ENCODE measurements around the gene STK33. TPM values are rescaled to one million over a fixed set of nuclear protein-coding genes. Genes with fewer than 3 reads are reported as not detected.

STK33 gene
- total RNA-seq, 4 donors from 2014 or later: 1.9 to 18.9 (median 3.1) TPM

DNA sequence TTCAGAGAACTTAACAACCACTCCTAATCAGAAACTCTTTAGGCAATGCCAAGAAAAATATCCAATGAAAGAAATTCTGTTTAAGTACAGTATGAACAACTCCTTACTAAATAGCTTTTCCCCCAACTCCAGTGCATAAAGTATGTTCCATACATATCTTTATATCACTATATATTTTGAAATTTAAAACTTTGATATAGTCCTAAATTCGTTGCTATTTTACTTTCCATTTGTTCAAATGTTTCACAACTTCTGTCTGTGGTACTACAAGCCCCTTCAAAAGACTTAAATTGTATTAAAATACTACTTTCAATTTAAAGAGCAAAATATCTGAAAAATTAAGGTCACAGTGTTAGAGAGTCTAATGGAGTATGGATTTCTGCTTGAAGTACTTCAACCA, 52.6 kb downstream of the STK33 start:
- Histone ChIP-seq H3K27ac (no peak overlapping the region), H3K36me3 (no peaks in the 10 kb centered on the region), H3K9me3 (no peaks in the 10 kb centered on the region), H3K27me3 (no peaks in the 10 kb centered on the region), H3K4me3 (no peak overlapping the region), H3K4me1 (no peaks in the 10 kb centered on the region)
- no peak for DNase-seq
- TF ChIP-seq POLR2A (IDR thresholded peaks at IDR 0.05): no peak
- TF ChIP-seq, protein P1, sequence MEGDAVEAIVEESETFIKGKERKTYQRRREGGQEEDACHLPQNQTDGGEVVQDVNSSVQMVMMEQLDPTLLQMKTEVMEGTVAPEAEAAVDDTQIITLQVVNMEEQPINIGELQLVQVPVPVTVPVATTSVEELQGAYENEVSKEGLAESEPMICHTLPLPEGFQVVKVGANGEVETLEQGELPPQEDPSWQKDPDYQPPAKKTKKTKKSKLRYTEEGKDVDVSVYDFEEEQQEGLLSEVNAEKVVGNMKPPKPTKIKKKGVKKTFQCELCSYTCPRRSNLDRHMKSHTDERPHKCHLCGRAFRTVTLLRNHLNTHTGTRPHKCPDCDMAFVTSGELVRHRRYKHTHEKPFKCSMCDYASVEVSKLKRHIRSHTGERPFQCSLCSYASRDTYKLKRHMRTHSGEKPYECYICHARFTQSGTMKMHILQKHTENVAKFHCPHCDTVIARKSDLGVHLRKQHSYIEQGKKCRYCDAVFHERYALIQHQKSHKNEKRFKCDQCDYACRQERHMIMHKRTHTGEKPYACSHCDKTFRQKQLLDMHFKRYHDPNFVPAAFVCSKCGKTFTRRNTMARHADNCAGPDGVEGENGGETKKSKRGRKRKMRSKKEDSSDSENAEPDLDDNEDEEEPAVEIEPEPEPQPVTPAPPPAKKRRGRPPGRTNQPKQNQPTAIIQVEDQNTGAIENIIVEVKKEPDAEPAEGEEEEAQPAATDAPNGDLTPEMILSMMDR (IDR thresholded peaks at IDR 0.05): no peak

- no peaks in the 10 kb centered on the region for H3K36me3 ChIP-seq
Observed at GRCh38 chr11:8533332-8533731, 60.7 kb downstream of the STK33 start.

GRCh38 chr11:8532475-8532874, 61.6 kb downstream of the STK33 start:
- Histone ChIP-seq H3K4me3 (no peak overlapping the region), H3K4me1 (no peaks in the 10 kb centered on the region), H3K27ac (no peak overlapping the region), H3K36me3 (no peaks in the 10 kb centered on the region), H3K9me3 (no peaks in the 10 kb centered on the region), H3K27me3 (no peaks in the 10 kb centered on the region)
- DNase-seq: no peak
- TF ChIP-seq POLR2A (IDR thresholded peaks at IDR 0.05): no peak
- TF ChIP-seq, protein P1 (IDR thresholded peaks at IDR 0.05): no peak

More at GRCh38 chr11:8533332-8533731, 60.7 kb downstream of the STK33 start:
- H3K27me3 ChIP-seq: no peaks in the 10 kb centered on the region
- H3K4me1 ChIP-seq: no peaks in the 10 kb centered on the region
- H3K27ac ChIP-seq: no peak overlapping the region
- peak in 1 of 3 donors; percentile 22 for DNase-seq
- no peaks in the 10 kb centered on the region for H3K9me3 ChIP-seq
- TF ChIP-seq, protein P1 (IDR thresholded peaks at IDR 0.05): no peak
- TF ChIP-seq POLR2A (IDR thresholded peaks at IDR 0.05): no peak
- no peak overlapping the region for H3K4me3 ChIP-seq

DNA sequence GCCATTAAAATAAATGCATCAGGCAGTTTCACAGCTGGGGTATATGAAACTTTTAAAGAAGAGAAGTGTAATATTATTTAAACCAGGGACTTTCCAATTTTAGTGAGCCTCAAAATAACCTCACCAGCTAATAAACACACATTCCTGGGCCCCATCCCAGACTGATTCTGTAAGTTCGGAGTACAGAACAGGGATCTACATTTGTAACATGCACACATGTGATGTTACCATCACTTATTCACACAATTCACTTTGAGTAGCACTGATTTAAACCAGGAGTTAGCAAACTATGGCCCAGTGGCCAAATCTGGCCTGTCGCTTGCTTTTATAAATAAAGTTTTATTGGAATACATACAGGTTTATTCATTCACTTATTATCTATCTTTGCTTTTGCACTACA, 62.0 kb downstream of the STK33 start:
- TF ChIP-seq POLR2A (IDR thresholded peaks at IDR 0.05): no peak
- TF ChIP-seq, protein P1 (IDR thresholded peaks at IDR 0.05): no peak
- no peak for DNase-seq
- H3K27ac ChIP-seq: no peak overlapping the region
- H3K4me1 ChIP-seq: no peaks in the 10 kb centered on the region
- no peaks in the 10 kb centered on the region for H3K9me3 ChIP-seq
- no peak overlapping the region for H3K4me3 ChIP-seq
- no peaks in the 10 kb centered on the region for H3K27me3 ChIP-seq
- H3K36me3 ChIP-seq: no peaks in the 10 kb centered on the region

GRCh38 chr11:8531312-8531711, 62.7 kb downstream of the STK33 start:
- TF ChIP-seq, protein P1 (IDR thresholded peaks at IDR 0.05): no peak
- no peak for TF ChIP-seq POLR2A (IDR thresholded peaks at IDR 0.05)
- no peak overlapping the region for H3K27ac ChIP-seq
- no peaks in the 10 kb centered on the region for H3K36me3 ChIP-seq
- no peaks in the 10 kb centered on the region for H3K9me3 ChIP-seq
- H3K4me3 ChIP-seq: no peak overlapping the region
- DNase-seq: no peak
- no peaks in the 10 kb centered on the region for H3K27me3 ChIP-seq
- no peaks in the 10 kb centered on the region for H3K4me1 ChIP-seq

GRCh38 chr11:8527939-8528338, 66.1 kb downstream of the STK33 start:
- H3K4me3 ChIP-seq: no peak overlapping the region
- DNase-seq: no peak
- H3K27me3 ChIP-seq: no peaks in the 10 kb centered on the region
- no peaks in the 10 kb centered on the region for H3K9me3 ChIP-seq
- H3K4me1 ChIP-seq: no peaks in the 10 kb centered on the region
- no peak overlapping the region for H3K27ac ChIP-seq
- no peaks in the 10 kb centered on the region for H3K36me3 ChIP-seq
- TF ChIP-seq, protein P1 (IDR thresholded peaks at IDR 0.05): no peak
- TF ChIP-seq POLR2A (IDR thresholded peaks at IDR 0.05): no peak
